ENCODE measurements around the gene ST6GALNAC3.

DNA sequence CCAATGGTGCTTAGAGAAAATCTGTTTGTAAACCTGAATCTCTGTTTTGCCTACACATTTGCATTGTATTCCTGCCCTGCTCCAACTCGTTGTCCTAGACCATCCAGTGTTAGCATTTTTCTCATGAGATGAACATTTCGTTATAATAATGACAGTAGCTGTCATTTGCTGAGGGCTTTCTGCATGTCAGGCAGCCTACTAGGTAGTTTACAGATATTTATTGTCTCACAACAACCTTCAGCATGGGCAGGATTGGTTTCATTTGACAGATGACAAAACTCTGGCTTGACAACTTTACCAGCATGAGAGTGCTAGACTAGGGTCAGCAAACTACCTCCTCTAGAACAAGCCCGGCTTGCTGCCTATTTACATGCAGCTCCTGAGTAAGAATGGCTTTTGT is 10.1 kb downstream of the ST6GALNAC3 start:
- TF ChIP-seq, protein P1, sequence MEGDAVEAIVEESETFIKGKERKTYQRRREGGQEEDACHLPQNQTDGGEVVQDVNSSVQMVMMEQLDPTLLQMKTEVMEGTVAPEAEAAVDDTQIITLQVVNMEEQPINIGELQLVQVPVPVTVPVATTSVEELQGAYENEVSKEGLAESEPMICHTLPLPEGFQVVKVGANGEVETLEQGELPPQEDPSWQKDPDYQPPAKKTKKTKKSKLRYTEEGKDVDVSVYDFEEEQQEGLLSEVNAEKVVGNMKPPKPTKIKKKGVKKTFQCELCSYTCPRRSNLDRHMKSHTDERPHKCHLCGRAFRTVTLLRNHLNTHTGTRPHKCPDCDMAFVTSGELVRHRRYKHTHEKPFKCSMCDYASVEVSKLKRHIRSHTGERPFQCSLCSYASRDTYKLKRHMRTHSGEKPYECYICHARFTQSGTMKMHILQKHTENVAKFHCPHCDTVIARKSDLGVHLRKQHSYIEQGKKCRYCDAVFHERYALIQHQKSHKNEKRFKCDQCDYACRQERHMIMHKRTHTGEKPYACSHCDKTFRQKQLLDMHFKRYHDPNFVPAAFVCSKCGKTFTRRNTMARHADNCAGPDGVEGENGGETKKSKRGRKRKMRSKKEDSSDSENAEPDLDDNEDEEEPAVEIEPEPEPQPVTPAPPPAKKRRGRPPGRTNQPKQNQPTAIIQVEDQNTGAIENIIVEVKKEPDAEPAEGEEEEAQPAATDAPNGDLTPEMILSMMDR (IDR thresholded peaks at IDR 0.05; ENCODE audit: low read depth, low read length) = no peak
- no peak for TF ChIP-seq EZH2phosphoT487 (IDR thresholded peaks at IDR 0.05; ENCODE audit: low read depth)
